Stimulated activated CD8-positive, alpha-beta memory T cell treated with anti-CD3 and anti-CD28 coated beads, Interleukin-12 subunit alpha, Interleukin-12 subunit beta, amount 100 ng/mL, for 24 hours (primary cell): Measurements from ENCODE around the gene TKTL1.

Source experiments
- DNase-seq: peaks from one replicate; pipeline ENCODE4 v3.0.0-alpha.2; 2020; ENCODE audit errors: extremely low read depth

Gene TKTL1

GRCh38 chrX:154378059-154378798 is 82.6 kb downstream of the TKTL1 start:
- no peak for DNase-seq

- DNase-seq: peak; percentile 86
Observed at GRCh38 chrX:154378799-154379568, 83.4 kb downstream of the TKTL1 start, which contains the start of gene EMD. Gene EMD, plus strand, starts transcription at chrX:154379295. Its CDS starts 190 bp downstream, at chrX:154379485.

GRCh38 chrX:154379569-154379951 is 84.0 kb downstream of the TKTL1 start:
- DNase-seq: no peak
